H9 (cell line): Measurements from ENCODE around the gene RNF220. TPM values are rescaled to one million over a fixed set of nuclear protein-coding genes. Genes with fewer than 3 reads are reported as not detected.

Experiments used
- DNase-seq: peaks from one replicate; pipeline ENCODE4 v3.0.0-alpha.2; 2017
- H2AFZ ChIP-seq: one replicate; pipeline ENCODE4 v1.6.1; 2013; ENCODE audit warnings: mild to moderate bottlenecking, low read length, control low read depth, moderate library complexity
- H2AK5ac ChIP-seq: 2 replicates; pipeline ENCODE4 v1.6.1; 2013; ENCODE audit warnings: low read length, control low read depth, mixed read lengths; ENCODE audit not compliant: insufficient read length
- H2BK120ac ChIP-seq: one replicate; pipeline ENCODE4 v1.6.1; 2013; ENCODE audit warnings: low read depth, mild to moderate bottlenecking, low read length, control low read depth, inconsistent platforms; ENCODE audit not compliant: poor library complexity, severe bottlenecking
- H2BK12ac ChIP-seq: 2 replicates; pipeline ENCODE4 v1.6.1; 2013; ENCODE audit warnings: low read length, control low read depth, mixed read lengths, low read depth; ENCODE audit not compliant: insufficient read length
- H2BK15ac ChIP-seq: 2 replicates; pipeline ENCODE4 v1.6.1; 2013; ENCODE audit warnings: low read depth, low read length, control low read depth
- H2BK20ac ChIP-seq: one replicate; pipeline ENCODE4 v1.6.1; 2013; ENCODE audit warnings: low read depth, mild to moderate bottlenecking, low read length, control low read depth, inconsistent platforms; ENCODE audit not compliant: poor library complexity, severe bottlenecking
- H2BK5ac ChIP-seq: 2 replicates; pipeline ENCODE4 v1.6.1; 2013; ENCODE audit warnings: low read length, control low read depth, mixed read lengths; ENCODE audit not compliant: insufficient read length
- H3K14ac ChIP-seq: 2 replicates; pipeline ENCODE4 v1.6.1; 2013; ENCODE audit warnings: low read length, control low read depth; ENCODE audit not compliant: insufficient read depth
- H3K18ac ChIP-seq: 2 replicates; pipeline ENCODE4 v1.6.1; 2013; ENCODE audit warnings: low read depth, mild to moderate bottlenecking, mixed read lengths, low read length, control low read depth; ENCODE audit not compliant: insufficient read length
- H3K23ac ChIP-seq: 2 replicates; pipeline ENCODE4 v1.6.1; 2013; ENCODE audit warnings: low read length, control low read depth, mixed read lengths, low read depth; ENCODE audit not compliant: insufficient read length
- H3K23me2 ChIP-seq: 2 replicates; pipeline ENCODE4 v1.6.1; 2013; ENCODE audit warnings: low read depth, mild to moderate bottlenecking, mixed read lengths, low read length, control low read depth; ENCODE audit not compliant: insufficient read length, poor library complexity, severe bottlenecking
- H3K27ac ChIP-seq: 2 replicates; pipeline ENCODE4 v1.5.1; 2013; ENCODE audit warnings: low read length, control low read depth, mixed read lengths, low read depth; ENCODE audit not compliant: insufficient read length
- H3K27me3 ChIP-seq: 2 replicates; pipeline ENCODE4 v1.6.1; 2013; ENCODE audit warnings: low read length, control low read depth, inconsistent platforms; ENCODE audit not compliant: insufficient read depth
- H3K4ac ChIP-seq: 2 replicates; pipeline ENCODE4 v1.6.1; 2013; ENCODE audit warnings: low read depth, mild to moderate bottlenecking, control low read depth, inconsistent platforms, low read length, moderate library complexity
- H3K4me1 ChIP-seq: 2 replicates; pipeline ENCODE4 v1.6.1; 2013; ENCODE audit warnings: low read length, control low read depth, inconsistent platforms; ENCODE audit not compliant: insufficient read depth
- H3K4me2 ChIP-seq: 2 replicates; pipeline ENCODE4 v1.6.1; 2013; ENCODE audit warnings: low read length, control low read depth, mixed read lengths; ENCODE audit not compliant: insufficient read length, insufficient read depth
- H3K56ac ChIP-seq: 2 replicates; pipeline ENCODE4 v1.6.1; 2013; ENCODE audit warnings: low read depth, mild to moderate bottlenecking, mixed read lengths, low read length, control low read depth; ENCODE audit not compliant: insufficient read length
- H3K79me1 ChIP-seq: 2 replicates; pipeline ENCODE4 v1.6.1; 2013; ENCODE audit warnings: low read depth, mild to moderate bottlenecking, moderate library complexity, low read length, control low read depth, inconsistent platforms; ENCODE audit not compliant: insufficient read depth, poor library complexity, severe bottlenecking
- H3K79me2 ChIP-seq: 2 replicates; pipeline ENCODE4 v1.6.1; 2013; ENCODE audit warnings: low read length, control low read depth, inconsistent platforms; ENCODE audit not compliant: insufficient read depth
- H3K9ac ChIP-seq: 2 replicates; pipeline ENCODE4 v1.6.1; 2013; ENCODE audit warnings: low read length, control low read depth, mixed read lengths; ENCODE audit not compliant: insufficient read length; ENCODE audit errors: extremely low read depth
- H3K9me3 ChIP-seq: one replicate; pipeline ENCODE4 v1.6.1; 2013; ENCODE audit warnings: low read depth, low read length, inconsistent platforms; ENCODE audit not compliant: control insufficient read depth
- H3T11ph ChIP-seq: one replicate; pipeline ENCODE4 v1.6.1; 2013; ENCODE audit warnings: mild to moderate bottlenecking, low read length, control low read depth, inconsistent platforms
- H4K20me1 ChIP-seq: one replicate; pipeline ENCODE4 v1.6.1; 2013; ENCODE audit not compliant: control insufficient read depth, insufficient read length, insufficient read depth
- H4K5ac ChIP-seq: 2 replicates; pipeline ENCODE4 v1.6.1; 2013; ENCODE audit warnings: low read depth, mild to moderate bottlenecking, mixed read lengths, low read length, control low read depth; ENCODE audit not compliant: insufficient read length
- H4K8ac ChIP-seq: replicated peaks from 2 replicates; pipeline ENCODE4 v1.6.1; 2013; ENCODE audit warnings: low read length, control low read depth, mixed read lengths, low read depth; ENCODE audit not compliant: insufficient read length
- H4K91ac ChIP-seq: 2 replicates; pipeline ENCODE4 v1.6.1; 2013; ENCODE audit warnings: low read depth, mild to moderate bottlenecking, moderate library complexity, mixed read lengths, low read length, control low read depth; ENCODE audit not compliant: insufficient read length
- H3K27ac Mint-ChIP-seq, 3 experiments: 2 replicates in 2 of 3; 3 replicates in 1 of 3; pipeline ENCODE4 v1.8.0; 2020 to 2021; ENCODE audit warnings: mixed read lengths in 3 of 3, mild to moderate bottlenecking in 1 of 3, moderate library complexity in 1 of 3
- H3K27me3 Mint-ChIP-seq: 2 replicates; pipeline ENCODE4 v1.8.0; 2021; ENCODE audit warnings: low read depth, mild to moderate bottlenecking, moderate library complexity, mixed read lengths
- H3K36me3 Mint-ChIP-seq, 3 experiments: 2 replicates in 2 of 3; 3 replicates in 1 of 3; pipeline ENCODE4 v1.8.0; 2020 to 2021; ENCODE audit warnings: low read depth in 3 of 3, mixed read lengths in 3 of 3; ENCODE audit not compliant: insufficient read depth in 1 of 3
- H3K4me1 Mint-ChIP-seq, 2 experiments: 2 replicates each; pipeline ENCODE4 v1.8.0; 2020; ENCODE audit warnings: mixed read lengths in 2 of 2
- H3K4me3 Mint-ChIP-seq, 2 experiments: 2 replicates in 1 of 2; 3 replicates in 1 of 2; pipeline ENCODE4 v1.8.0; 2020 to 2021; ENCODE audit warnings: mild to moderate bottlenecking in 2 of 2, mixed read lengths in 2 of 2, moderate library complexity in 1 of 2
- H3K9me3 Mint-ChIP-seq, 2 experiments: 2 replicates in 1 of 2; 3 replicates in 1 of 2; pipeline ENCODE4 v1.8.0; 2020; ENCODE audit warnings: mild to moderate bottlenecking in 2 of 2, mixed read lengths in 2 of 2, moderate library complexity in 1 of 2
- CTCF ChIP-seq: fragments of 200-600 bp; sonication (generic); conservative IDR thresholded peaks from 3 replicates; pipeline ENCODE4 v1.8.0; 2021; ENCODE audit warnings: antibody characterized with exemption, mild to moderate bottlenecking
- WGBS: extraction: QIAGEN DNeasy Blood & Tissue Kit; methylation state at CpG from one replicate; pipeline ENCODE4 v1.1.7; 2013; ENCODE audit warnings: missing lambda C conversion rate, low lambda C conversion rate, mixed read lengths; ENCODE audit not compliant: insufficient read length; ENCODE audit errors: extremely low coverage; 5-methylcytosine and 5-hydroxymethylcytosine counted together
- total RNA-seq: library from RNA; stranded (reverse); gene quantifications from 2 replicates; pipeline ENCODE4 v1.2.1, GENCODE V29; 2021

RNF220 gene
- total RNA-seq, 1 experiment from 2014 or later: 109 TPM

GRCh38 chr1:44536357-44537209 lies 131.5 kb downstream of the RNF220 start:
- H3K27me3 Mint-ChIP-seq: peaks cover 54% of the 10 kb centered on the region
- no peaks in the 10 kb centered on the region for H4K20me1 ChIP-seq
- no peak overlapping the region for H3K4ac ChIP-seq
- H3T11ph ChIP-seq: no peak overlapping the region
- H4K8ac ChIP-seq: no peak overlapping the region
- no peaks in the 10 kb centered on the region for H3K79me2 ChIP-seq
- no peaks in the 10 kb centered on the region for H3K27me3 ChIP-seq
- no peaks in the 10 kb centered on the region for H3K9me3 Mint-ChIP-seq
- H3K27ac ChIP-seq: no peak overlapping the region
- no peak overlapping the region for H2BK20ac ChIP-seq
- H3K4me2 ChIP-seq: peak overlapping the region; percentile 14
- no peak overlapping the region for H2BK120ac ChIP-seq
- no peak overlapping the region for H3K18ac ChIP-seq
- peaks cover 0 to 6% (median 0%) of the 10 kb centered on the region in 3 experiments; a peak in 3 of 7 replicates for H3K36me3 Mint-ChIP-seq
- no peak for DNase-seq
- no peak overlapping the region for H4K5ac ChIP-seq
- H3K56ac ChIP-seq: no peak overlapping the region
- no peak overlapping the region for H2BK5ac ChIP-seq
- H3K9ac ChIP-seq: no peak overlapping the region
- peak overlapping the region in 1 of 2 experiments; percentile 19; a peak in 2 of 5 replicates for H3K4me3 Mint-ChIP-seq
- no peaks in the 10 kb centered on the region for H3K9me3 ChIP-seq
- peaks cover 65 to 74% of the 10 kb centered on the region in 2 experiments for H3K4me1 Mint-ChIP-seq
- no peak overlapping the region for H2BK15ac ChIP-seq
- H2AK5ac ChIP-seq: no peak overlapping the region
- no peaks in the 10 kb centered on the region for H3K79me1 ChIP-seq
- peak overlapping the region in 1 of 3 experiments; percentile 70; a peak in 4 of 7 replicates for H3K27ac Mint-ChIP-seq
- no peak overlapping the region for H2AFZ ChIP-seq
- TF ChIP-seq CTCF: no peak
- peaks cover 27% of the 10 kb centered on the region for H3K4me1 ChIP-seq
- no peak overlapping the region for H2BK12ac ChIP-seq
- H3K23ac ChIP-seq: no peak overlapping the region
- no peak overlapping the region for H3K14ac ChIP-seq
- no CpG with 5 or more reads among the region's 18 CpGs for WGBS
- no peak overlapping the region for H4K91ac ChIP-seq
- H3K23me2 ChIP-seq: no peaks in the 10 kb centered on the region
